PC-9 (cell line): ENCODE measurements around the gene IFI27.

Source experiments
- CTCF ChIP-seq: fragments of 200-600 bp; sonication (generic); conservative IDR thresholded peaks from 2 replicates; pipeline ENCODE4 v1.6.1; 2017; ENCODE audit warnings: mixed run types, antibody characterized with exemption, mild to moderate bottlenecking, moderate library complexity
- EZH2 ChIP-seq: fragments of 200-600 bp; sonication (generic); IDR thresholded peaks from 2 replicates; pipeline ENCODE4 v1.8.0; 2017; ENCODE audit warnings: antibody characterized with exemption, low read depth

- no peak for TF ChIP-seq CTCF
- no peak for TF ChIP-seq EZH2
Measured at GRCh38 chr14:94144765-94145164, 34.2 kb downstream of the IFI27 start.
